ENCODE results near the gene ARSG. TPM values are rescaled to one million over a fixed set of nuclear protein-coding genes. Genes with fewer than 3 reads are reported as not detected.

ARSG gene
- total and polyA plus RNA-seq, 2 of the 13 experiments (the other 11 are each of a cell fraction or from before 2014, with no cell fraction given) = 3.7 to 15.2 TPM

GRCh38 chr17:68435876-68436842 lies 144.9 kb downstream of the ARSG start (continued):
- no peak for TF ChIP-seq RBM39 (IDR thresholded peaks at IDR 0.05; ENCODE audit: low read depth, low read length, poor library complexity, severe bottlenecking)
- TF ChIP-seq ZNF687 (CRISPR knock-in tag; IDR thresholded peaks at IDR 0.05) = peak; percentile 64
- TF ChIP-seq KLF16 (CRISPR knock-in tag; IDR thresholded peaks at IDR 0.05) = peak in 1 of 2 experiments; percentile 64; a peak in 2 of 4 replicates
- TF ChIP-seq AHR (CRISPR knock-in tag; IDR thresholded peaks at IDR 0.05) = 0 out of 2 replicates have a peak, but pooled peaks have one; percentile 57
- TF ChIP-seq CSRNP1 (CRISPR knock-in tag; IDR thresholded peaks at IDR 0.05) = peak; percentile 48; the same call in 1 of the 2 replicates
- peak; percentile 65; the same call in 1 of the 2 replicates for TF ChIP-seq HIC2 (CRISPR knock-in tag; IDR thresholded peaks at IDR 0.05; ENCODE audit: low read depth)
- TF ChIP-seq FOXO1 (CRISPR knock-in tag; IDR thresholded peaks at IDR 0.05) = 0 out of 2 replicates have a peak, but pooled peaks have one; percentile 7
- 0 out of 2 replicates have a peak, but pooled peaks have one; percentile 45 for TF ChIP-seq ZSCAN25 (CRISPR knock-in tag; IDR thresholded peaks at IDR 0.05)
- 0 out of 2 replicates have a peak, but pooled peaks have one; percentile 49 for TF ChIP-seq GLI4 (CRISPR knock-in tag; IDR thresholded peaks at IDR 0.05; ENCODE audit: borderline replicate concordance)
- TF ChIP-seq ZNF713 (CRISPR knock-in tag; IDR thresholded peaks at IDR 0.05) = no peak
- peak; percentile 77 for TF ChIP-seq MIER3 (CRISPR knock-in tag; IDR thresholded peaks at IDR 0.05; ENCODE audit: borderline replicate concordance)
- no peak for TF ChIP-seq ZBTB7A (CRISPR knock-in tag; IDR thresholded peaks at IDR 0.05)
- peak; percentile 56 for TF ChIP-seq TEAD3 (CRISPR knock-in tag; optimal IDR thresholded peaks at IDR 0.05; ENCODE audit: borderline replicate concordance)
- no peak for TF ChIP-seq ZNF816 (CRISPR knock-in tag; IDR thresholded peaks at IDR 0.05; ENCODE audit: borderline replicate concordance)
- TF ChIP-seq KAT7 (CRISPR knock-in tag; IDR thresholded peaks at IDR 0.05; ENCODE audit: borderline replicate concordance) = no peak
- TF ChIP-seq, protein P1, sequence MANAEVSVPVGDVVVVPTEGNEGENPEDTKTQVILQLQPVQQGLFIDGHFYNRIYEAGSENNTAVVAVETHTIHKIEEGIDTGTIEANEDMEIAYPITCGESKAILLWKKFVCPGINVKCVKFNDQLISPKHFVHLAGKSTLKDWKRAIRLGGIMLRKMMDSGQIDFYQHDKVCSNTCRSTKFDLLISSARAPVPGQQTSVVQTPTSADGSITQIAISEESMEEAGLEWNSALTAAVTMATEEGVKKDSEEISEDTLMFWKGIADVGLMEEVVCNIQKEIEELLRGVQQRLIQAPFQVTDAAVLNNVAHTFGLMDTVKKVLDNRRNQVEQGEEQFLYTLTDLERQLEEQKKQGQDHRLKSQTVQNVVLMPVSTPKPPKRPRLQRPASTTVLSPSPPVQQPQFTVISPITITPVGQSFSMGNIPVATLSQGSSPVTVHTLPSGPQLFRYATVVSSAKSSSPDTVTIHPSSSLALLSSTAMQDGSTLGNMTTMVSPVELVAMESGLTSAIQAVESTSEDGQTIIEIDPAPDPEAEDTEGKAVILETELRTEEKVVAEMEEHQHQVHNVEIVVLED (CRISPR knock-in tag; IDR thresholded peaks at IDR 0.05; ENCODE audit: borderline replicate concordance) = 0 out of 2 replicates have a peak, but pooled peaks have one; percentile 29
- TF ChIP-seq ZIK1 (CRISPR knock-in tag; IDR thresholded peaks at IDR 0.05; ENCODE audit: borderline replicate concordance, low read depth) = 0 out of 2 replicates have a peak, but pooled peaks have one; percentile 46
- TF ChIP-seq CEBPG (CRISPR knock-in tag; IDR thresholded peaks at IDR 0.05) = peak; percentile 50
